ENCODE data around the gene MAP9.

DNA sequence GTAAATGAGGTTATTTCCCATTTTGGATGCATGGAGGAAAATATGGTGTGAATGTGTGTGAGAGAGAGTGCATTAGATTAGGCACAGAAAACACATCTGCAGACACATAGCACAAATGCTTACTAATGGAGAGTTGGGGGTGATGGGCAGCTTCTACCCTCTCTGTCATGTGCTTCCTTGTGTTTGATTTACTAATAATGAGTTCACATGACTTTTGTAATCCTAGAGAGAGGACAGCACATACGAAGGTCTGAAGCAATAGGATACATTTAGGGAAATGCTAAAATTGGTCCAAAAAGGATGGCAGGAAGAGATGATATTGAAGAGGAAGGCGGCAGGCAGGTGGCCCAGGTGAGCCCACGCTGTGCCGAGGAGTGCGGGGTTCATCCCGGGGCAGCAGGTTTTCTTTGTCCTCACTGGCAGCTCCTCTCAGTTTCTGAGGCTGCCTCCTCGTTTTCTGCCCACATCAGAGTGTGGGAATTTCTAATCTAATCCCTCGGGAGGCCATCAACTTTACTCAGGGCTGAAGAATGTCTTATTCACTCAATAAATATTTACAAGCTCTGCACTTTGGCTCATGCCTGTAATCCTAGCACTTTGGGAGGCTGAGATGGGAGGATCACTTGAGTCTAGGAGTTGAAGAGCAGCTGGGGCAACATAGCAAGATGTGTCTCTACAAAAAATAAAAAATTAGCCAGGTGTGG lies 15.9 kb upstream of the MAP9 start:
- TF ChIP-seq, protein P1, sequence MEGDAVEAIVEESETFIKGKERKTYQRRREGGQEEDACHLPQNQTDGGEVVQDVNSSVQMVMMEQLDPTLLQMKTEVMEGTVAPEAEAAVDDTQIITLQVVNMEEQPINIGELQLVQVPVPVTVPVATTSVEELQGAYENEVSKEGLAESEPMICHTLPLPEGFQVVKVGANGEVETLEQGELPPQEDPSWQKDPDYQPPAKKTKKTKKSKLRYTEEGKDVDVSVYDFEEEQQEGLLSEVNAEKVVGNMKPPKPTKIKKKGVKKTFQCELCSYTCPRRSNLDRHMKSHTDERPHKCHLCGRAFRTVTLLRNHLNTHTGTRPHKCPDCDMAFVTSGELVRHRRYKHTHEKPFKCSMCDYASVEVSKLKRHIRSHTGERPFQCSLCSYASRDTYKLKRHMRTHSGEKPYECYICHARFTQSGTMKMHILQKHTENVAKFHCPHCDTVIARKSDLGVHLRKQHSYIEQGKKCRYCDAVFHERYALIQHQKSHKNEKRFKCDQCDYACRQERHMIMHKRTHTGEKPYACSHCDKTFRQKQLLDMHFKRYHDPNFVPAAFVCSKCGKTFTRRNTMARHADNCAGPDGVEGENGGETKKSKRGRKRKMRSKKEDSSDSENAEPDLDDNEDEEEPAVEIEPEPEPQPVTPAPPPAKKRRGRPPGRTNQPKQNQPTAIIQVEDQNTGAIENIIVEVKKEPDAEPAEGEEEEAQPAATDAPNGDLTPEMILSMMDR (IDR thresholded peaks at IDR 0.05 in 8 of 11, conservative IDR thresholded peaks at IDR 0.05 in 3 of 11): no peak
- no peak for TF ChIP-seq POLR2AphosphoS5 (IDR thresholded peaks at IDR 0.05)
